ENCODE data around the gene TECTA.

TECTA gene

DNA sequence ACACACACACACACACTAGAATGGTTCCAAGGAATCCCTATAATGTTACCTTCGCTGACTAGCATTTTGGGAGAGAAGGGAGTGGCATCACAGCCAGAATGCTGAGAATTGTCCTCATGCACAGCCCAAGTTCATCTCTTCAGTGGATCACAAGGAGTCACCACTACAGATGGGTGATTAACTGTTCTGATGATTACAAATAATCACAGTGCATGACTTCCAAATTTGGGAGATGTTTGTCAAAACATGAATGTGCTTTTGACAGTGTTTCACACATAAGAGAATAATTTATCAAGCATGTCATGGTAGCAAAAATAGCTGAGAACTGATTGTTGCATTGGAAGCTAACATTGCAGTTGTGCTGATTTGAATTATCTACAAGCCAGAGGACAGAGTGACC is 110.6 kb downstream of the TECTA start:
- H3K4me2 ChIP-seq (ENCODE audit: low read length), result no peak overlapping the region
- H3F3A ChIP-seq (ENCODE audit: control insufficient read depth, insufficient read depth), result no peaks in the 10 kb centered on the region
- H3K9me3 ChIP-seq (ENCODE audit: control insufficient read depth, insufficient read depth, low read length), result no peaks in the 10 kb centered on the region
- no peaks in the 10 kb centered on the region for H3K36me3 ChIP-seq (ENCODE audit: control insufficient read depth, low read length)
- no peaks in the 10 kb centered on the region for H3K9me2 ChIP-seq (replicated peaks; ENCODE audit: control insufficient read depth, low read length)
- H4K20me1 ChIP-seq (ENCODE audit: control insufficient read depth, insufficient read depth, low read depth, low read length), result no peaks in the 10 kb centered on the region
- H3K4me3 ChIP-seq (ENCODE audit: low read length), result no peak overlapping the region
- H3K79me2 ChIP-seq (ENCODE audit: control insufficient read depth, low read length), result no peaks in the 10 kb centered on the region
- no peak overlapping the region for H3K27ac ChIP-seq (ENCODE audit: low read depth, low read length)
- peaks cover 16% of the 10 kb centered on the region for H3K27me3 ChIP-seq (ENCODE audit: control insufficient read depth, low read length)
- TF ChIP-seq EZH2phosphoT487 (IDR thresholded peaks at IDR 0.05; ENCODE audit: borderline replicate concordance, low read length), result no peak
- TF ChIP-seq, protein P1, sequence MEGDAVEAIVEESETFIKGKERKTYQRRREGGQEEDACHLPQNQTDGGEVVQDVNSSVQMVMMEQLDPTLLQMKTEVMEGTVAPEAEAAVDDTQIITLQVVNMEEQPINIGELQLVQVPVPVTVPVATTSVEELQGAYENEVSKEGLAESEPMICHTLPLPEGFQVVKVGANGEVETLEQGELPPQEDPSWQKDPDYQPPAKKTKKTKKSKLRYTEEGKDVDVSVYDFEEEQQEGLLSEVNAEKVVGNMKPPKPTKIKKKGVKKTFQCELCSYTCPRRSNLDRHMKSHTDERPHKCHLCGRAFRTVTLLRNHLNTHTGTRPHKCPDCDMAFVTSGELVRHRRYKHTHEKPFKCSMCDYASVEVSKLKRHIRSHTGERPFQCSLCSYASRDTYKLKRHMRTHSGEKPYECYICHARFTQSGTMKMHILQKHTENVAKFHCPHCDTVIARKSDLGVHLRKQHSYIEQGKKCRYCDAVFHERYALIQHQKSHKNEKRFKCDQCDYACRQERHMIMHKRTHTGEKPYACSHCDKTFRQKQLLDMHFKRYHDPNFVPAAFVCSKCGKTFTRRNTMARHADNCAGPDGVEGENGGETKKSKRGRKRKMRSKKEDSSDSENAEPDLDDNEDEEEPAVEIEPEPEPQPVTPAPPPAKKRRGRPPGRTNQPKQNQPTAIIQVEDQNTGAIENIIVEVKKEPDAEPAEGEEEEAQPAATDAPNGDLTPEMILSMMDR (IDR thresholded peaks at IDR 0.05; ENCODE audit: low read depth, low read length, poor library complexity, severe bottlenecking), result no peak
- no peaks in the 10 kb centered on the region for H3K4me1 ChIP-seq (ENCODE audit: control insufficient read depth, low read length)

DNA sequence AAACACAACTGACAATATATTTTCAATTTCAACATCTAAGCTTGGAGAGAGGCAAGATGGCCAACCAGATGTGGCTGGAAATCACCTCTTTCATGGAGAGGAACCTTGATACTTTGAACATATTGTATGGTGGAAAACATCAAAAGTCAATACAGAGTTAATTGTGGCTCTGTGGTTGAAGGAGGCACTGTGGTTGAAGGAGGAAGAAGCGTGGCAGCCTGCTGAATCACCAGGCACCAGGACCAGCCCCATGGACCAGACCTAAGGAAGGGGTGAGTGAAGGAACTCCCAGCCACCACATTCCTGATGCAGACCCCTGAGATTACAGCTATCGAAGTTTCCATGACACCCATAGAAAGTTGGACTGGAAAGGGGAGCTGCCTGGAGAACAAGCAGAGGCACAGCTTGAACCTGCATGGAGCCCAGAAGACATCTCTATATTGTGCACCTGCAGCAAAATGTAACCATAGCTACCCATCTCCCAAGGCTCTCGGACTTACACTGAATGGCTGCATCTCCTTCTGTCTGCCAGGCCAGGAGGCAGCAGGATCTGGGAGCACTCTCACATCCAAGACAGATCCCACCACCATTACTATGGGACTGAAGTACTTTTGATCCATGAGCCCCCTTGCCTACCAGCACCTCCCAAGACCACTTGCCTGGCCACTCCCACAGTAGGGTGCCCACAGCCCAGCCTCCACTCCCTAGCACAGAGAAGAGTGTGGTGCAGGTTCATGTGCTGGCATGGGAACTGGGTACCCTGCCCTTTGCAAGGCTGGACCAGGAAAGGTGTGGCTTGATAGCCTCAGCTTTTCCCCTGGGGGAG is 111.7 kb downstream of the TECTA start:
- Histone ChIP-seq H3K79me2 (ENCODE audit: control insufficient read depth, low read length) (no peaks in the 10 kb centered on the region), H3K4me3 (ENCODE audit: low read length) (no peak overlapping the region), H3K9me2 (replicated peaks; ENCODE audit: control insufficient read depth, low read length) (no peaks in the 10 kb centered on the region), H3K27me3 (ENCODE audit: control insufficient read depth, low read length) (peaks cover 13% of the 10 kb centered on the region), H3K27ac (ENCODE audit: low read depth, low read length) (no peak overlapping the region), H4K20me1 (ENCODE audit: control insufficient read depth, insufficient read depth, low read depth, low read length) (no peaks in the 10 kb centered on the region), H3K9me3 (ENCODE audit: control insufficient read depth, insufficient read depth, low read length) (no peaks in the 10 kb centered on the region), H3K4me1 (ENCODE audit: control insufficient read depth, low read length) (no peaks in the 10 kb centered on the region), H3K4me2 (ENCODE audit: low read length) (no peak overlapping the region), H3K36me3 (ENCODE audit: control insufficient read depth, low read length) (no peaks in the 10 kb centered on the region), H3F3A (ENCODE audit: control insufficient read depth, insufficient read depth) (no peaks in the 10 kb centered on the region)
- TF ChIP-seq EZH2phosphoT487 (IDR thresholded peaks at IDR 0.05; ENCODE audit: borderline replicate concordance, low read length), result no peak
- TF ChIP-seq, protein P1 (IDR thresholded peaks at IDR 0.05; ENCODE audit: low read depth, low read length, poor library complexity, severe bottlenecking), result no peak

DNA sequence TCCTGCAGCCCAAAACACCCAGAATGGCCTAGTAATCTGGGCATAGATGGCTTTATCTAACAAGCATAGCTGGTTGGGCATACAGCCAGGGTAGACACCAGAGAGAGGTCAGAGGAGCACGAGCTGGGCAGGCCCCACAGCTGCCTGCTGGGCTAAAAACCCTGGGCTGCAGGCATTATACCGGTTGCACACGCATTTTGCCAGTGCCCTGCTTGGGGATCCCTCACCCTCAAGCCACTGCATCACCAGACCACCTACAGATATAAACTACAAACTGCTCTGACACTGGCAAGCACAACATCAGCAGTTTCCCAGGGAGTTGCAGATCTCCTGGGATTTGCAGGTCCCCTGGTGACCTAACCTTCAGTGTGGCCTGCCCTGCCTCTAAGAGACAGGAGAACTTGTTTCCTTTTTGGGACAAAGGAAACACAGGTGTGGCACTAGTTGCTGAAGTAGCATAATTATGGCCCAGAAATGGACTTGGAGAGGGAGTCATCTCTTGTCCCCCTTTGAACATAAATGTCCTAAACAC is 112.4 kb downstream of the TECTA start:
- no peaks in the 10 kb centered on the region for H3K9me2 ChIP-seq (replicated peaks; ENCODE audit: control insufficient read depth, low read length)
- peaks cover 14% of the 10 kb centered on the region for H3K27me3 ChIP-seq (ENCODE audit: control insufficient read depth, low read length)
- H3K4me2 ChIP-seq (ENCODE audit: low read length), result no peak overlapping the region
- no peak overlapping the region for H3K4me3 ChIP-seq (ENCODE audit: low read length)
- H3K4me1 ChIP-seq (ENCODE audit: control insufficient read depth, low read length), result no peaks in the 10 kb centered on the region
- H3K36me3 ChIP-seq (ENCODE audit: control insufficient read depth, low read length), result no peaks in the 10 kb centered on the region
- no peaks in the 10 kb centered on the region for H4K20me1 ChIP-seq (ENCODE audit: control insufficient read depth, insufficient read depth, low read depth, low read length)
- no peaks in the 10 kb centered on the region for H3K9me3 ChIP-seq (ENCODE audit: control insufficient read depth, insufficient read depth, low read length)
- H3F3A ChIP-seq (ENCODE audit: control insufficient read depth, insufficient read depth), result no peaks in the 10 kb centered on the region
- TF ChIP-seq EZH2phosphoT487 (IDR thresholded peaks at IDR 0.05; ENCODE audit: borderline replicate concordance, low read length), result no peak
- TF ChIP-seq, protein P1 (IDR thresholded peaks at IDR 0.05; ENCODE audit: low read depth, low read length, poor library complexity, severe bottlenecking), result no peak
- no peaks in the 10 kb centered on the region for H3K79me2 ChIP-seq (ENCODE audit: control insufficient read depth, low read length)
- no peak overlapping the region for H3K27ac ChIP-seq (ENCODE audit: low read depth, low read length)

Data from DOHH2 (cell line).